Neural crest cell (in vitro differentiated cells): ENCODE results near the gene HSBP1L1. TPM values are rescaled to one million over a fixed set of nuclear protein-coding genes. Genes with fewer than 3 reads are reported as not detected.

Experiments
- DNase-seq: peaks from one replicate; pipeline ENCODE4 v3.0.0; 2021; ENCODE audit warnings: low read depth, mixed read lengths, low spot score
- H3K27ac Mint-ChIP-seq: one replicate; pipeline ENCODE4 v1.8.0; 2021; ENCODE audit warnings: mild to moderate bottlenecking, mixed read lengths; ENCODE audit not compliant: unreplicated experiment
- H3K27me3 Mint-ChIP-seq: 2 replicates; pipeline ENCODE4 v1.8.0; 2021; ENCODE audit warnings: low read depth, mild to moderate bottlenecking, mixed read lengths
- H3K36me3 Mint-ChIP-seq: 2 replicates; pipeline ENCODE4 v1.8.0; 2021; ENCODE audit warnings: low read depth, mild to moderate bottlenecking, mixed read lengths
- H3K4me1 Mint-ChIP-seq: 2 replicates; pipeline ENCODE4 v1.8.0; 2021; ENCODE audit warnings: mixed read lengths
- H3K4me3 Mint-ChIP-seq: one replicate; pipeline ENCODE4 v1.8.0; 2021; ENCODE audit warnings: mild to moderate bottlenecking, mixed read lengths
- H3K9me3 Mint-ChIP-seq: 2 replicates; pipeline ENCODE4 v1.8.0; 2021; ENCODE audit warnings: mixed read lengths
- CTCF ChIP-seq: fragments of 200-600 bp; sonication (generic); conservative IDR thresholded peaks from 2 replicates; pipeline ENCODE4 v1.5.0; 2021; ENCODE audit warnings: antibody characterized with exemption, mild to moderate bottlenecking
- total RNA-seq: library from RNA; stranded (reverse); gene quantifications from 2 replicates; pipeline ENCODE4 v1.2.1, GENCODE V29; 2021

HSBP1L1 gene
- total RNA-seq, 1 donor from 2014 or later: 0.58 TPM

GRCh38 chr18:79948719-79949411, 15.6 kb upstream of the HSBP1L1 start:
- peaks cover 18% of the 10 kb centered on the region for H3K4me1 Mint-ChIP-seq

GRCh38 chr18:79949697-79950487, 14.6 kb upstream of the HSBP1L1 start:
- no peak for DNase-seq
- H3K4me1 Mint-ChIP-seq: peaks cover 18% of the 10 kb centered on the region
- H3K27me3 Mint-ChIP-seq: peaks cover 27% of the 10 kb centered on the region
- no peaks in the 10 kb centered on the region for H3K36me3 Mint-ChIP-seq
- no peaks in the 10 kb centered on the region for H3K9me3 Mint-ChIP-seq
- H3K4me3 Mint-ChIP-seq: peak overlapping the region; percentile 92
- H3K27ac Mint-ChIP-seq: no peak overlapping the region
- no peak for TF ChIP-seq CTCF

More at GRCh38 chr18:79948719-79949411, 15.6 kb upstream of the HSBP1L1 start:
- Mint-ChIP-seq H3K36me3 (no peaks in the 10 kb centered on the region), H3K9me3 (no peaks in the 10 kb centered on the region), H3K27ac (no peak overlapping the region), H3K4me3 (peak overlapping the region; percentile 75), H3K27me3 (peaks cover 18% of the 10 kb centered on the region)
- no peak for DNase-seq
- no peak for TF ChIP-seq CTCF

GRCh38 chr18:79950515-79951341, 13.7 kb upstream of the HSBP1L1 start:
- DNase-seq: no peak
- Mint-ChIP-seq H3K36me3 (no peaks in the 10 kb centered on the region), H3K27ac (no peak overlapping the region), H3K27me3 (peaks cover 35% of the 10 kb centered on the region), H3K9me3 (no peaks in the 10 kb centered on the region), H3K4me3 (peak overlapping the region; percentile 92), H3K4me1 (peaks cover 18% of the 10 kb centered on the region)
- no peak for TF ChIP-seq CTCF

GRCh38 chr18:79951545-79952455, 12.6 kb upstream of the HSBP1L1 start, which contains the start of gene SLC66A2:
Gene SLC66A2, minus strand, starts transcription at chr18:79951653. Its CDS starts 727 bp downstream, at chr18:79950926.
- Mint-ChIP-seq H3K9me3 (no peaks in the 10 kb centered on the region), H3K4me1 (peaks cover 12% of the 10 kb centered on the region), H3K27me3 (peaks cover 42% of the 10 kb centered on the region), H3K36me3 (no peaks in the 10 kb centered on the region), H3K4me3 (peak within 1 kb of the TSS; percentile 92), H3K27ac (no peak within 1 kb of the TSS)
- peak; percentile 90 for DNase-seq
- TF ChIP-seq CTCF: peak; percentile 30
